HEK293 (cell line): ENCODE measurements around the gene TMEM106A.

Experiments
- GLIS1 ChIP-seq: fragments of 450-650 bp; formaldehyde crosslinking; IDR thresholded peaks from 2 replicates; pipeline ENCODE4 v1.5.1; 2016; ENCODE audit warnings: missing biosample characterization, missing genetic modification characterization
- IKZF3 ChIP-seq: fragments of 450-650 bp; IDR thresholded peaks from 2 replicates; pipeline ENCODE4 v1.5.0; 2018; ENCODE audit warnings: missing biosample characterization, mild to moderate bottlenecking, missing genetic modification characterization, moderate library complexity
- KLF8 ChIP-seq: fragments of 450-650 bp; formaldehyde crosslinking; IDR thresholded peaks from 2 replicates; pipeline ENCODE4 v1.5.1; 2016; ENCODE audit warnings: missing biosample characterization, missing genetic modification characterization
- OSR2 ChIP-seq: fragments of 450-650 bp; formaldehyde crosslinking; IDR thresholded peaks from 2 replicates; pipeline ENCODE4 v1.5.1; 2016; ENCODE audit warnings: missing biosample characterization, missing genetic modification characterization
- OVOL3 ChIP-seq: fragments of 450-650 bp; formaldehyde crosslinking; IDR thresholded peaks from 2 replicates; pipeline ENCODE4 v1.5.1; 2016; ENCODE audit warnings: missing biosample characterization, missing genetic modification characterization
- SP2 ChIP-seq: fragments of 450-650 bp; formaldehyde crosslinking; IDR thresholded peaks from 2 replicates; pipeline ENCODE4 v1.5.1; 2016; ENCODE audit warnings: missing biosample characterization, missing genetic modification characterization
- YY2 ChIP-seq: fragments of 450-650 bp; formaldehyde crosslinking; IDR thresholded peaks from 2 replicates; pipeline ENCODE4 v1.5.1; 2016; ENCODE audit warnings: missing biosample characterization, missing genetic modification characterization
- ZBTB11 ChIP-seq: fragments of 450-650 bp; formaldehyde crosslinking; conservative IDR thresholded peaks from 2 replicates; pipeline ENCODE4 v1.5.1; 2016; ENCODE audit warnings: low read depth, missing biosample characterization, missing genetic modification characterization
- ZBTB17 ChIP-seq: fragments of 450-650 bp; formaldehyde crosslinking; IDR thresholded peaks from 2 replicates; pipeline ENCODE4 v1.5.1; 2016; ENCODE audit warnings: missing biosample characterization, missing genetic modification characterization
- ZEB2 ChIP-seq: fragments of 450-650 bp; formaldehyde crosslinking; IDR thresholded peaks from 2 replicates; pipeline ENCODE4 v1.5.1; 2016; ENCODE audit warnings: missing biosample characterization, missing genetic modification characterization
- ZFP37 ChIP-seq: fragments of 450-650 bp; formaldehyde crosslinking; IDR thresholded peaks from 2 replicates; pipeline ENCODE4 v1.5.1; 2016; ENCODE audit warnings: missing biosample characterization, missing genetic modification characterization
- ZIC2 ChIP-seq: fragments of 450-650 bp; formaldehyde crosslinking; IDR thresholded peaks from 2 replicates; pipeline ENCODE4 v1.5.1; 2016; ENCODE audit warnings: missing biosample characterization, missing genetic modification characterization
- ZNF138 ChIP-seq: fragments of 450-650 bp; formaldehyde crosslinking; IDR thresholded peaks from 2 replicates; pipeline ENCODE4 v1.5.1; 2016; ENCODE audit warnings: missing biosample characterization, missing genetic modification characterization, borderline replicate concordance
- ZNF24 ChIP-seq: fragments of 450-650 bp; formaldehyde crosslinking; IDR thresholded peaks from 2 replicates; pipeline ENCODE4 v1.5.1; 2016; ENCODE audit warnings: missing biosample characterization, missing genetic modification characterization
- ZNF248 ChIP-seq: fragments of 450-650 bp; formaldehyde crosslinking; IDR thresholded peaks from 2 replicates; pipeline ENCODE4 v1.5.1; 2017; ENCODE audit warnings: missing biosample characterization, missing genetic modification characterization
- ZNF324 ChIP-seq: fragments of 450-650 bp; formaldehyde crosslinking; IDR thresholded peaks from 2 replicates; pipeline ENCODE4 v1.5.1; 2016; ENCODE audit warnings: missing biosample characterization, missing genetic modification characterization
- ZNF335 ChIP-seq: fragments of 450-650 bp; formaldehyde crosslinking; conservative IDR thresholded peaks from 2 replicates; pipeline ENCODE4 v1.5.1; 2016; ENCODE audit warnings: missing biosample characterization, missing genetic modification characterization
- ZNF394 ChIP-seq: fragments of 450-650 bp; formaldehyde crosslinking; IDR thresholded peaks from 2 replicates; pipeline ENCODE4 v1.5.1; 2016; ENCODE audit warnings: missing biosample characterization, missing genetic modification characterization, mild to moderate bottlenecking, moderate library complexity, borderline replicate concordance
- ZNF423 ChIP-seq: fragments of 450-650 bp; formaldehyde crosslinking; IDR thresholded peaks from 2 replicates; pipeline ENCODE4 v1.5.1; 2016; ENCODE audit warnings: missing biosample characterization, missing genetic modification characterization
- ZNF600 ChIP-seq: fragments of 450-650 bp; formaldehyde crosslinking; IDR thresholded peaks from 2 replicates; pipeline ENCODE4 v1.5.1; 2016; ENCODE audit warnings: missing biosample characterization, missing genetic modification characterization
- ZNF670 ChIP-seq: fragments of 450-650 bp; formaldehyde crosslinking; IDR thresholded peaks from 2 replicates; pipeline ENCODE4 v1.5.1; 2016; ENCODE audit warnings: missing biosample characterization, missing genetic modification characterization, low read depth
- ZNF707 ChIP-seq: fragments of 450-650 bp; formaldehyde crosslinking; IDR thresholded peaks from 2 replicates; pipeline ENCODE4 v1.5.1; 2016; ENCODE audit warnings: missing biosample characterization, missing genetic modification characterization
- ZNF777 ChIP-seq: fragments of 450-650 bp; formaldehyde crosslinking; IDR thresholded peaks from 2 replicates; pipeline ENCODE4 v1.5.1; 2017; ENCODE audit warnings: missing biosample characterization, missing genetic modification characterization, borderline replicate concordance
- ZSCAN16 ChIP-seq: fragments of 450-650 bp; formaldehyde crosslinking; IDR thresholded peaks from 2 replicates; pipeline ENCODE4 v1.5.1; 2016; ENCODE audit warnings: missing biosample characterization, missing genetic modification characterization
- ZXDB ChIP-seq: fragments of 450-650 bp; formaldehyde crosslinking; IDR thresholded peaks from 2 replicates; pipeline ENCODE4 v1.5.1; 2016; ENCODE audit warnings: missing biosample characterization, missing genetic modification characterization
- TF ChIP-seq, protein P1 (sequence below): fragments of 450-650 bp; formaldehyde crosslinking; IDR thresholded peaks from 2 replicates; pipeline ENCODE4 v1.5.1; 2016; ENCODE audit warnings: missing biosample characterization, missing genetic modification characterization
- TF ChIP-seq, protein P2 (sequence below): fragments of 450-650 bp; formaldehyde crosslinking; IDR thresholded peaks from 2 replicates; pipeline ENCODE4 v1.5.1; 2016; ENCODE audit warnings: missing biosample characterization, missing genetic modification characterization
- TF ChIP-seq, protein P3 (sequence below): fragments of 450-650 bp; formaldehyde crosslinking; IDR thresholded peaks from 2 replicates; pipeline ENCODE4 v1.5.1; 2016; ENCODE audit warnings: missing biosample characterization, missing genetic modification characterization

TMEM106A gene

GRCh38 chr17:43170766-43171585 is 40.7 kb upstream of the TMEM106A start, which contains the start of gene NBR1 (continued):
- TF ChIP-seq, protein P1, sequence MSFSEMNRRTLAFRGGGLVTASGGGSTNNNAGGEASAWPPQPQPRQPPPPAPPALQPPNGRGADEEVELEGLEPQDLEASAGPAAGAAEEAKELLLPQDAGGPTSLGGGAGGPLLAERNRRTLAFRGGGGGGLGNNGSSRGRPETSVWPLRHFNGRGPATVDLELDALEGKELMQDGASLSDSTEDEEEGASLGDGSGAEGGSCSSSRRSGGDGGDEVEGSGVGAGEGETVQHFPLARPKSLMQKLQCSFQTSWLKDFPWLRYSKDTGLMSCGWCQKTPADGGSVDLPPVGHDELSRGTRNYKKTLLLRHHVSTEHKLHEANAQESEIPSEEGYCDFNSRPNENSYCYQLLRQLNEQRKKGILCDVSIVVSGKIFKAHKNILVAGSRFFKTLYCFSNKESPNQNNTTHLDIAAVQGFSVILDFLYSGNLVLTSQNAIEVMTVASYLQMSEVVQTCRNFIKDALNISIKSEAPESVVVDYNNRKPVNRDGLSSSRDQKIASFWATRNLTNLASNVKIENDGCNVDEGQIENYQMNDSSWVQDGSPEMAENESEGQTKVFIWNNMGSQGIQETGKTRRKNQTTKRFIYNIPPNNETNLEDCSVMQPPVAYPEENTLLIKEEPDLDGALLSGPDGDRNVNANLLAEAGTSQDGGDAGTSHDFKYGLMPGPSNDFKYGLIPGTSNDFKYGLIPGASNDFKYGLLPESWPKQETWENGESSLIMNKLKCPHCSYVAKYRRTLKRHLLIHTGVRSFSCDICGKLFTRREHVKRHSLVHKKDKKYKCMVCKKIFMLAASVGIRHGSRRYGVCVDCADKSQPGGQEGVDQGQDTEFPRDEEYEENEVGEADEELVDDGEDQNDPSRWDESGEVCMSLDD (tag by site-specific recombination) = peak; percentile 92
- no peak for TF ChIP-seq ZNF248 (tag by site-specific recombination)
- peak; percentile 52; the same call in 1 of the 2 replicates for TF ChIP-seq ZEB2 (tag by site-specific recombination)
- peak; percentile 42; the same call in 1 of the 2 replicates for TF ChIP-seq ZNF324 (tag by site-specific recombination)
- 0 out of 2 replicates have a peak, but pooled peaks have one; percentile 27 for TF ChIP-seq ZXDB (tag by site-specific recombination)
- TF ChIP-seq SP2 (tag by site-specific recombination) = peak; percentile 98
- no peak for TF ChIP-seq ZNF670 (tag by site-specific recombination)
- TF ChIP-seq ZBTB11 (tag by site-specific recombination) = peak; percentile 43
- TF ChIP-seq ZNF138 (tag by site-specific recombination) = no peak
- peak; percentile 58; the same call in 1 of the 2 replicates for TF ChIP-seq IKZF3 (tag by site-specific recombination)
- peak; percentile 55; the same call in 1 of the 2 replicates for TF ChIP-seq ZBTB17 (tag by site-specific recombination)
- TF ChIP-seq ZFP37 (tag by site-specific recombination) = 0 out of 2 replicates have a peak, but pooled peaks have one; percentile 16
- peak; percentile 7 for TF ChIP-seq ZNF335
- no peak for TF ChIP-seq ZNF707 (tag by site-specific recombination)
- 0 out of 2 replicates have a peak, but pooled peaks have one; percentile 17 for TF ChIP-seq KLF8 (tag by site-specific recombination)
- TF ChIP-seq ZNF777 (tag by site-specific recombination) = no peak; the same call in 1 of the 2 replicates
- TF ChIP-seq ZNF24 (tag by site-specific recombination) = 0 out of 2 replicates have a peak, but pooled peaks have one; percentile 10
- no peak for TF ChIP-seq ZSCAN16
- TF ChIP-seq OSR2 = peak; percentile 94
- peak; percentile 87; the same call in 1 of the 2 replicates for TF ChIP-seq ZNF423 (tag by site-specific recombination)
- TF ChIP-seq, protein P2, sequence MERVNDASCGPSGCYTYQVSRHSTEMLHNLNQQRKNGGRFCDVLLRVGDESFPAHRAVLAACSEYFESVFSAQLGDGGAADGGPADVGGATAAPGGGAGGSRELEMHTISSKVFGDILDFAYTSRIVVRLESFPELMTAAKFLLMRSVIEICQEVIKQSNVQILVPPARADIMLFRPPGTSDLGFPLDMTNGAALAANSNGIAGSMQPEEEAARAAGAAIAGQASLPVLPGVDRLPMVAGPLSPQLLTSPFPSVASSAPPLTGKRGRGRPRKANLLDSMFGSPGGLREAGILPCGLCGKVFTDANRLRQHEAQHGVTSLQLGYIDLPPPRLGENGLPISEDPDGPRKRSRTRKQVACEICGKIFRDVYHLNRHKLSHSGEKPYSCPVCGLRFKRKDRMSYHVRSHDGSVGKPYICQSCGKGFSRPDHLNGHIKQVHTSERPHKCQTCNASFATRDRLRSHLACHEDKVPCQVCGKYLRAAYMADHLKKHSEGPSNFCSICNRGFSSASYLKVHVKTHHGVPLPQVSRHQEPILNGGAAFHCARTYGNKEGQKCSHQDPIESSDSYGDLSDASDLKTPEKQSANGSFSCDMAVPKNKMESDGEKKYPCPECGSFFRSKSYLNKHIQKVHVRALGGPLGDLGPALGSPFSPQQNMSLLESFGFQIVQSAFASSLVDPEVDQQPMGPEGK (tag by site-specific recombination) = peak; percentile 93
- TF ChIP-seq ZNF394 (tag by site-specific recombination) = peak; percentile 65
- peak; percentile 95 for TF ChIP-seq GLIS1
- TF ChIP-seq ZIC2 (tag by site-specific recombination) = peak; percentile 68
- peak; percentile 42; the same call in 1 of the 2 replicates for TF ChIP-seq YY2 (tag by site-specific recombination)
- TF ChIP-seq, protein P3, sequence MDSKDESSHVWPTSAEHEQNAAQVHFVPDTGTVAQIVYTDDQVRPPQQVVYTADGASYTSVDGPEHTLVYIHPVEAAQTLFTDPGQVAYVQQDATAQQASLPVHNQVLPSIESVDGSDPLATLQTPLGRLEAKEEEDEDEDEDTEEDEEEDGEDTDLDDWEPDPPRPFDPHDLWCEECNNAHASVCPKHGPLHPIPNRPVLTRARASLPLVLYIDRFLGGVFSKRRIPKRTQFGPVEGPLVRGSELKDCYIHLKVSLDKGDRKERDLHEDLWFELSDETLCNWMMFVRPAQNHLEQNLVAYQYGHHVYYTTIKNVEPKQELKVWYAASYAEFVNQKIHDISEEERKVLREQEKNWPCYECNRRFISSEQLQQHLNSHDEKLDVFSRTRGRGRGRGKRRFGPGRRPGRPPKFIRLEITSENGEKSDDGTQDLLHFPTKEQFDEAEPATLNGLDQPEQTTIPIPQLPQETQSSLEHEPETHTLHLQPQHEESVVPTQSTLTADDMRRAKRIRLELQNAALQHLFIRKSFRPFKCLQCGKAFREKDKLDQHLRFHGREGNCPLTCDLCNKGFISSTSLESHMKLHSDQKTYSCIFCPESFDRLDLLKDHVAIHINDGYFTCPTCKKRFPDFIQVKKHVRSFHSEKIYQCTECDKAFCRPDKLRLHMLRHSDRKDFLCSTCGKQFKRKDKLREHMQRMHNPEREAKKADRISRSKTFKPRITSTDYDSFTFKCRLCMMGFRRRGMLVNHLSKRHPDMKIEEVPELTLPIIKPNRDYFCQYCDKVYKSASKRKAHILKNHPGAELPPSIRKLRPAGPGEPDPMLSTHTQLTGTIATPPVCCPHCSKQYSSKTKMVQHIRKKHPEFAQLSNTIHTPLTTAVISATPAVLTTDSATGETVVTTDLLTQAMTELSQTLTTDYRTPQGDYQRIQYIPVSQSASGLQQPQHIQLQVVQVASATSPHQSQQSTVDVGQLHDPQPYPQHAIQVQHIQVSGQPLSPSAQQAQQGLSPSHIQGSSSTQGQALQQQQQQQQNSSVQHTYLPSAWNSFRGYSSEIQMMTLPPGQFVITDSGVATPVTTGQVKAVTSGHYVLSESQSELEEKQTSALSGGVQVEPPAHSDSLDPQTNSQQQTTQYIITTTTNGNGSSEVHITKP = peak; percentile 76
- no peak for TF ChIP-seq OVOL3
- TF ChIP-seq ZNF600 (tag by site-specific recombination) = 0 out of 2 replicates have a peak, but pooled peaks have one; percentile 13
